ENCODE results near the gene POU2AF3.

Gene POU2AF3

DNA sequence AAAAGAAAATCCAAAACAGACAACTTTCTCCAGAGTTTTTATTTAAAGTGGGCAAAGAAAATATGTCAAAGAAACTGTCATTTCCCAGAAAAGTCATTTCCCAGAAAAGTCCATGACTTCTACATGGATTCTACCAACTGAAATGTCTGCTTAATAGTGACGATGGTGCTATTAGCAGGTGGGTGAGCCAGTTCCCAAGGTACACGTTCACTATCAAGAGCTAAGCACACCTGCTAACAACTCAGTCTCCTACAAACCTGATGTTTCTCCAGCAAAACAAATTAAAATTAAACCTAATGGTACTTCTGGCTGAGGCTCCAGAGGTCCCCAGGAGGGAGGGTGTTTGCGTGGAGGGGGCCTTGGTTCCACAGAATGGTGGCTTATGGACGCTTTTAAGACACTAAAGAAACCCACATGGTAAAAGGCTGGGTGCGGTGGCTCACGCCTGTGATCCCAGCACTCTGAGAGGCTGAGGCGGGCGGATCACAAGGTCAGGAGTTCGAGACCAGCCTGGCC lies 53.9 kb downstream of the POU2AF3 start:
- DNase-seq (ENCODE audit: low read depth in 1 of 2, low spot score in 1 of 2): no peak

DNA sequence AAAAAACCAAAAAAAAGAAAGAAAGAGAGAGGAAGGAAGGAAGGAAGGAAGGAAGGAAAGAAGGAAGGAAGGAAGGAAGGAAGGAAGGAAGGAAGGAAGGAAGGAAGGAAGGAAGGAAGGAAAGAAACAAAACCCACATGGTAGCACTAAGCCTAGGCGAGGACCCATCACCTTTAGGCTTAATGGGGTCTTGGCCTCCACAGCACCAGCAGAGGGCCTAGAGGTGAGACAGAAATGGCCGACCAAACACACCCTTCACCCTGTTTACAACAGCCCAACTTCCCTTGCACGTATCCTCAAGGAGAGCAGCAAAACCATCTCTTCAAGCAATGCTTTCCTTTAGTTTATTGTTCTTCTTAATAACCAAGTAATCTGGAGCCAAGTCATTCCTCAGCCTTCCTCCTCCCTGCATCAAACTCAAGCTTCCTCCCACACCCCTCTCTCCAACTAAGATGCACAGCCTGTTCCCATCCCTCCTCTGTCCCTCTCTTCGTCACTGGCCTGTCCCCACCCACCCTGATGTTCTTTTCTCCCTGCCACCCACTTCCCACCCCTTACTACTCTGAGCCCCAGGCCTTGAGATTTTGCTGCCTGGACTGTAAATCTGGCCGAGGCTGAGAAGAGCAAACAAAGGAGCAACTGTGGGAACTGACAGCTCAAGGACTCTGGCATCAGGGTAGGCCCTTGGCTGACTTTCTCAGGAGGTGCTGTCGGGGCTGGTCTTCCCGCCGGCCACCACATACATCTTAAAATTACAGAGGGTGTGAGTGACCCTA lies 54.8 kb downstream of the POU2AF3 start:
- no peak for DNase-seq (ENCODE audit: low read depth in 1 of 2, low spot score in 1 of 2)

DNA sequence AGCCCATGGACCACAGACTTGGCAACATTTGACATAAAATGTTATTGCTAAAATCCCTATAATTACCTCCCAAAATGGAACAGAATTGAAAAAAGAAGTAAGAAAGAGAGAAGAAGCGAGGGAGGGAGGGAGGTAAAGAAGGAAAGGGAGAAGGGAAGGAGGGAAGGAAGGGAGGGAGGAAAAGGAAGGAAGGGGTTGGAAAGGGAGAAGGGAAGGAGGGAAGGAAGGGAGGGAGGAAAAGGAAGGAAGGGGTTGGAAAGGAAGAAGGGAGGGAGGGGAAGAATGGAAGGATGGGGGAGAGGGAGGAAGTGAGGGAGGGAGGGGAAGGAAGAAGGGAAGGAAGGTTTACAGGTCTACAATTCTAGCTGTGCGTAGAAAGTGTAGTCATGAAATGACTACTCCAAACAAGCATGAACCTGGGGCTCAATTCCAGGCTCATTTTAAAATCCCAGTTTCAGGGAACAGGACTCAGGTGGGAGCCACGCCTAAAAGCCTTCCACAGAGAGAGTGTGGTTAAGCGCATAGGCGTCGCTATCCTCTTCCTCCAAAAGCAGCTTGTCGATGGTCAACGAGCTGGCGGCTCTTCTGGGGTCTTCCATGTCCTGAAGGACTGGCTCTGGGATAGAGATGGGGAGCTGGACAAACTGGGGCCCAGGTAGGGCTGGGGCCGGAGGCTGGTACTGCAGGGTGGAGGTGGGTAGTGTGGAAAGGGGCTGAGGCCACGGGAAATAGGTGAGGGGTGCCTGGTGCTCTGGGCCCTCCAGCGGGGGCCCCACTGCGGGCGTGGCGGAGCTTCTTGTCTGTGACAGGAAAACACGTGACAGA lies 55.6 kb downstream of the POU2AF3 start:
- no peak for DNase-seq (ENCODE audit: low read depth in 1 of 2, low spot score in 1 of 2)

DNA sequence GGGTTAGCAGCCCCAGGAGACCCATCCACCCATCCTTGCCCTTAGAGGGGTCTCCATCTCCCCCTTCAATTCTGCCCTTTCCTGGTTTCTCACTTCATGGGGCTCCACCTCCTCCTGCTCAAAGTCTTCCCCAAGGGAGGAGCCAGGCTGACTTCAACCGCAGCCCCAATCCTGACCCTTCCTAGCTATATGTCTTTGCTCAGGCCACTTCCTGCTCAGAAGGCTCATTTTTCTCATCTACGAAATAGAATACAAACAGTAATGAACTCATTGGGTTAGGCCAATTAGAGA lies 56.2 kb downstream of the POU2AF3 start:
- DNase-seq (ENCODE audit: low read depth in 1 of 2, low spot score in 1 of 2): no peak

DNA sequence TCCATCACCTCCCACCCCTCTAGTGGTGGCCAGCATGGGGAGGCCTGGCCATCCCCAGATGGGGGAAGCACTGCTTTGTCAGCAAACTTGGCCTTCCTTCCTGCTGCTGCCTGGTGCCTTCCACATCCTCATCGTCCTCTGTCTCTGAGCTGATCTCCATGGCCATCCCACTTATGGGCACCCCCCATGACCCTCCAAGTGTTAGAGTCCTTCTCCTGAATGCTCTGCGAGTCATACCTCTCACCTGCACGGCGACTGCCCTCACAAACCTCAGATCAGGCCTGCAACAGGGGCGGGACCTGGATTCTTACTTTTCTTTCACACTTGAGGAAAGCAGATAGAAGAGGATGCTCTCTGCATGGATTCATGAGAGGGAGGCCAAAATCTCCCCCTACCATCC lies 56.8 kb downstream of the POU2AF3 start:
- DNase-seq (ENCODE audit: low read depth in 1 of 2, low spot score in 1 of 2): no peak

DNA sequence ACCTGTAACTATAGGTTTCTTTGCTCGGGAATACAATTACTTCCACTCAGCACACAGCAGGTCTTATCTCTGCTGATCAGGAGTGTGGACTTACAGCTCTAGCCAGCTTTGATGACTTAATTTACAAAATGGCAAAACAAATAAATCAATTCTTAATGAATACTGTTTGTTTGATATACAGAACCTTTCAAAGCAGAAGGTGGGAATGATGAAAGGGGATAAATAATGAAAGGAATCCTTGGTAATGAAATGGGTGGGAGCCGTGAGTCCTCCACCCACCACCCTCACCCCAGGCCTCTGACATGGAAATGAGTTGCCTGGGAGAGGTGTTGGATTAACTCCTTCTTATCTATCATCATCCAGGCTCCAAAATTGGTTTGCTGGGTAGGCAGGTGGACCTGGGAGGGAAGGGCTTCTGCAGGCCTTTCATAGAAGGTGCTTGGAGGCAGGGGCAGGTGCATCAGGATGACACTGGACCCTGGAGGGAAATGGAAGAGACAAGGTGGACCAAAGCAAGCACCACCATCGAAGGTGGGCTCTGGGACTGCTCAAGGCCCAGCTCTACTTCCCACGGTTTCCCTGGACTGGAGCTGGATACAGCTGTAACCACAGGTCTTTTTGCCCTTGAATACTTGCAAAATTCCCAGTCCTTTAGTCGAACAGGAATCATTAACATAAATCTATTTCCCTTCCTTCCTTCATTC lies 57.8 kb downstream of the POU2AF3 start:
- DNase-seq (ENCODE audit: low read depth in 1 of 2, low spot score in 1 of 2): no peak

DNA sequence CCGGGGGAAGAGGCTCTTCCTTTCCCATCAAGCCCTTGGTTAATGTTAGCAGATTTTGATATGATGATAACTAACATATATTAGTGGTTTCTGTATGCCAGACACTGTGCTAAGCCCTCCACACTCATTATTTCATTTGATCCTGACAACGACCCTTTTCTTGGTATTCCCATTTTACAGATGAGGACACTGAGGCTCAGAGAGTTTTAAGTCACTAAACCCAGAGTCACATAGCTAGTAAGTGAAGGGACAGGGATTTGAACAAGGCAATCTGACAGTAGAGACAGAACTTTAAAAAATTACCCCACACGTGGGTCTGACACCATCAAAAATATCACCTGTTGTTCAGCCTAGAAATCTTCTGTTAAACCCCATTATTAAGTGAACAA lies 58.3 kb downstream of the POU2AF3 start:
- DNase-seq (ENCODE audit: low read depth in 1 of 2, low spot score in 1 of 2): no peak

DNA sequence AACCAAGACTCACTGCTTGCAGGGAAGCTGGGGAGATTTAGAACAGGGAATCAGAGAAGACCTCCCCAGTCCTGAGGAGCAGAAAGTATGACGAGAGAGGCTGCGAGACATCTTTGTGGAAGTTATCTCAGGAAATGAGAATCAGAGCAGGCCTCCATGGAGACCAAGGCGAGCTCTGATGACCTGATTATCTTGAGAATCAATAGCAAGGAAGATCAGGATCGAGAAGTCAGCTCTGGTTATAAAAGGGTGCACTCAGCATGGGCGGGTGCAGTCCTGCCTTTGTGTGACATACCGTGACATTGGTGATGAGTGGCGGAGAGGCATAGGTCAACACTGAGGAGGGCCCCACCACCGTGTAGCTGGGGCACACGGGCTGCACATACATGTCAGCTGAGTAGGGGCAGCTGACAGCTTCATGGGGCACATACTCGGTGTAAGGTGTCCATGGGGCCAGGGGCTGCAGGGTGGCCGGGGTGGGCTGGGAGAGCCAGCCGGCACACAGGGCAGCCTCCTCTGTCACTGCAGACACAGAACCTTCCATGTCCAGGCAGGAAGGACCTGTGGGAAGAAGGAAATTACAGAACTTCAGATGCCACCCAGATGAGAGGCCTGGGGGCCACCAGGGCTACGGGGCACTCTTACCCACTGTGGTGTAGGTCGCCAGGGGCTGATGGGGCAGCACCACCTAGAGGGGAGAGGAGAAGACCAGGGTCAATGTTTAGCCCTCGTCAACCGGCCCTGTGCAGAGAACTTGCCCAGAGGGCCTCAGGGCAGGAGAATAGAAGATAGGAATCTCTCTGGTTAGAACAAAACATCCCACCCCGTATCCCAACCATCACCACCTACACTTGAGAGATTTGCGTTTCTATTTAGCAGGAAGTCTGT lies 59.0 kb downstream of the POU2AF3 start:
- no peak for DNase-seq (ENCODE audit: low read depth in 1 of 2, low spot score in 1 of 2)

Data from activated T-helper 1 cell treated with anti-CD3 and anti-CD28 coated beads, Interleukin-2, amount 50 U/mL, for 16 hours (primary cell).